Right forelimb (tissue), 1 donor: ENCODE measurements around the gene ALOX15.
A peak's percentile ranks its signal among the peaks of the same experiment; 100 is the strongest.
"Not testable (repeated sequence)": the region's sequence is repeated elsewhere in the genome, so short reads cannot be mapped to it uniquely, and the experiment has no call there.

ENCODE experiments used
- DNase-seq: peaks from one replicate; pipeline ENCODE4 v3.0.0-alpha.2; 2018

ALOX15 gene

DNA sequence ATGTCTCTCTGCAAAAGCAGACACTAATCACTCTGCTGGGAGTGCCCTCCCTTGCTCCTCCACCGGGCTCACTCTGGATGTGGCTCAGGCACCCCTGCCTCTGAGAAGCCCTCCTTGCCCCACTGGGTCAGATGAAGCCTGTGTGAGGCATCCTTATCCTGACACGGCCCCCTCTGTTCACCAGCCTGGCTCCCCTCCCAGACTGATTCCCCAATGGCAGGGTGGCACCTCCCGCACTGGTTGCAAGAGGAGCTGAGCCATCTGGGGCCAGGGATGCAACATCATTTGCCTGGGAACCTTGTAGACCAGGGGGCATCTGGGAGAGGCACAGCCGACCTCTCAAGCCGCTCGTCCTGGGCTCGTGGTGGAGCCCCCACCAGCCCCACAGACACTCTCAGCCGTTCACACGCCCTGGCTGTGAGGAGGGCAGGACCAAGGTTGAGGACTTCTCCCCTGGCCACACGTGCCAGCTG lies 50.5 kb downstream of the ALOX15 start:
- DNase-seq: no peak

- DNase-seq: not testable (repeated sequence)
Measured at GRCh38 chr17:4590042-4590441, 51.4 kb downstream of the ALOX15 start.

GRCh38 chr17:4588898-4589625 lies 52.4 kb downstream of the ALOX15 start:
- DNase-seq: no peak

DNA sequence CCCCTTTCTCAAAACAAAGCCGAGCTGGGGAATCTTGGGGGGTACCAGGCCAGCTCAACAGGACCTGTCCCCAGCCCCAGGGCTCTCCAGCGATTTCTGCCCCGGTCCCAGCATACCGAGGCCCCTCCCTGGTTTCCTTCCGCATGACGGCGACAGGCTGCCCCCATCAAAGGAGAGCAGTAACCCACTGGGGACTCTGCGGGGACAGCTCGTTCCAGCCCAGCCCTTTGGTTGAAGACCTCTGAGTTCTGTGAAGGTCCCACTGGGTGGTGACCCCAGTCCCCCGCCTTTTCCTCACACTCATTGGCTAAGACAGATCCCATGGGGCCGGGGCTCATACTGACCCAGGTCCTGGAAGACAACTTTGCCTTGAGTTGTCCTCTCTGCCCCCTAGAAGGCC lies 53.1 kb downstream of the ALOX15 start:
- DNase-seq: no peak

DNA sequence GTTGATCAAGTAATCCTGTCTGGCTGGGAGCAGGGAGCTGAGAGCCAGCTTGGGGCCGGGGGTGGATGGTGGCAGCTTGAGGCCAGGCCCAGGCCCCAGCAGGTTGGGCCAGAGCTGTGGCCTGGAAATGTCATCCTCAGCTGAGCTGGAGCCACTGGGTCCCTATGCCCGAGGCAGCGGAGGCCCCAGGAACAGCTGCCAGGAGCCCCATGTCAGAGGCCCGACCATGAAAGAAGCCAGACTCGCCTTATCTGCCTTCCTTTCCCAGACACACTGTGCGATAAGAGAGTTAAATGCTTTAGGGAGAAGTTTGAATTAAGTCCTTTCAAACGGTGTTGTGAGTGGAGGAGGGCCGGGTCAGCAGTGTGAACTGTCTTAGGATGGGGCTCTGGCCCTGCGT lies 53.7 kb downstream of the ALOX15 start:
- DNase-seq: no peak

DNA sequence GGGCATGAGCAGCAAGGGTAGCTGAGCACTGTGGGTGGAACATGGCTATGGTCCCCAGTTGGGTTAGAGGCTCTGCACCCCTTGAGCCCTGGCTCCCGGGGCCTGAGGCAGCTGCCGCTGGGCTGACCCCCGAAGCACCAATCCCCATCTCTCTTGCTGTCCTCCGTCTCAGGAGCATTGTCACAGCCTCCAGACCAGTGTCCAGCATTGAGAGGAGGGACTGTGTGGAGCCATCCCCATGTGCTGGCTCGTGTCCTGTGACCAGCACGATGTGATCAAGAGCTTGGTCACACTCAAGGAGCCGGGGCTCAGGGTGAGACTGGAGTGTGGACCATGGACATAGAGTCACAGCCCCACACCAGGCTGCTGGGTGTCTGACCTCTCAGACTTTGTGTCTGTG lies 54.3 kb downstream of the ALOX15 start:
- DNase-seq: no peak

DNA sequence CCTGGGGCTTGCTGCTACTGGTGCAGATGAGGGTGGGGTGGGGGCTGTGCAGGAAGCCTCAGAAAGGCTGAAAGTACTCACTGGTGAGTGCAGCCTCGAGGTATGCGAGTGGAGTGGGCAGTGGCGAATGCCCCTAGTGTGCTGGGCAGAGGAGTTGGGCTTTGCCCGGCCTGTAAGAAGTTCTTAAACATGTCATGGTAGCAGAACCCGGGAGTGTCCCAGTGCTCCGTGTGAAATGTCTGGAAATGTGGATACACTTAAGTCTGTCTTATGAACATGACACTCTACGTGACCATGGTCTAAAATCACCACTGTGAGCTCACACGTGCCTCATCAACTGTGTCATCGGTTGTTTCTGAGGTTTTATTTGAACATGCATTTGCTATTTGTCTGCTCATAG lies 55.4 kb downstream of the ALOX15 start:
- DNase-seq: no peak

DNA sequence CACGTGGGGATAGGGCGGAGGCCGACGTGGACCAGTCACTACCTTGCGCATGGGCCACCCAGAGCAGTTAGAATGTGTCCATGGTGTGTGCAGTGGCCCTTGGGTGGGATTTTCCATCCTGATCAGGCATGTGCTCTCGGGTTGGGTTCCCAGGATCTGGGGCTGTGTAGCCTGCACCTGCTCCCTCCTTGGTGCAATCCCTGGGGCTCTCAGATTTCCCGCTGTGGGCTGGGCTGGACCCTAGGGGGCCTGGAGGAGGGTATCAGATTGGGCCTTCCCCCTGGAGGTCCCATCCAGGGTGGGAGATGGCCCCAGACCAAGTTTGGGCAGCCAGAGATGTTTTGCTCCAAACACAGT lies 55.9 kb downstream of the ALOX15 start:
- DNase-seq: no peak

GRCh38 chr17:4584917-4585637 lies 56.4 kb downstream of the ALOX15 start:
- DNase-seq: no peak

DNA sequence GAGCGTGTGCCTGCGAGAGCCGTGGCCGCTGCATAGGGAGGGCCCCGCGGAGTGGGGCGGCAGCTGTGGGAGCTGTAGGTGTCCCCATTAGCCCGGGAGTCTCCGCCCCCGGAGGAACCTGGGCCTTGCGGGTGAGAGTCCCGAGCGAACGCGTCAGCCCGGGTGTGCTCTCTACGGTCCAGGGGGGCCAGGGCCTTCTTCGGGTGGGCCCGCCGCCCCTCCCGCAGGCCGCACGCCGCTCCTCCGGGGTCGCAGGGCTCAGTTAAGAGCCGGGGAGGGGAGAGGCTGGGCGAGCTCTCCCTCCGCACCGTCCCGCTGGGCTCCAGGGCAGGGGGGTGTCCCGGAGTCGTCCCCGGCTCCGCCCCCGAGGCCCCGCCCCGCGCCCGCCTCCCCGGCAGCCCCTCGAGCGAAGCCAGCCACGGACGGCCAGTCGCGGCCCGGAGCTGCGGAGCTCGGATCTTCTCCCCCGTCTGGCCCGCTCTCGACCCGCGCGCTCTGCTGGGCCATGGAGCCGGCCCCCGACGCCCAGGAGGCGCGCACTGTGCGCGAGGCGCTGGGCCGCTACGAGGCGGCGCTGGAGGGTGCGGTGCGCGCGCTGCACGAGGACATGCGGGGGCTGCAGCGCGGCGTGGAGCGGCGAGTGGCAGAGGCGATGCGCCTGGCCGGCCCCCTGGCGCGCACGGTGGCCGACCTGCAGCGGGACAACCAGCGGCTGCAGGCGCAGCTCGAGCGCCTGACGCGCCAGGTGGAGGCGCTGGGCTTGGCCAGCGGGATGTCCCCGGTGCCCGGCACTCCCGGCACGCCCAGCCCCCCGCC lies 57.2 kb downstream of the ALOX15 start, which contains the start of gene SMTNL2:
TSS of gene SMTNL2 (plus strand) at position 429 of the 816 bp plus-strand sequence. CDS start at position 506, 77 bp downstream.
- DNase-seq: peak; percentile 64

DNA sequence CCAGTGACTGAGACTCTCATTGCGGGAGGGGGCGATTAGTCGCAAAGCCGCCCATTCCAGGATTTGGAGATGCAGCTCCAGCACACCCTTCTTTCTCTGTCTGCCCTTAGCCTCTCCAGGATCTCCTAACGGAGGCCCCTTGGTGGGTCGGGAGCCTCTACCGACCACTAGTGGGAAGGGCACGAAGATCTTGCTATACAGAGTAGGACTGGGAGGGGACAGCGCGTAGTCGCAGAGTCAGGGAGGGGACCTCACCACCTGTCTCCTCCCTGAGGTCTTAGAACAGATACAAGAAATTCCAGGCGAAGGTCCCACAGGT lies 57.7 kb downstream of the ALOX15 start:
- DNase-seq: no peak

GRCh38 chr17:4583206-4583605 lies 58.3 kb downstream of the ALOX15 start:
- DNase-seq: no peak

DNA sequence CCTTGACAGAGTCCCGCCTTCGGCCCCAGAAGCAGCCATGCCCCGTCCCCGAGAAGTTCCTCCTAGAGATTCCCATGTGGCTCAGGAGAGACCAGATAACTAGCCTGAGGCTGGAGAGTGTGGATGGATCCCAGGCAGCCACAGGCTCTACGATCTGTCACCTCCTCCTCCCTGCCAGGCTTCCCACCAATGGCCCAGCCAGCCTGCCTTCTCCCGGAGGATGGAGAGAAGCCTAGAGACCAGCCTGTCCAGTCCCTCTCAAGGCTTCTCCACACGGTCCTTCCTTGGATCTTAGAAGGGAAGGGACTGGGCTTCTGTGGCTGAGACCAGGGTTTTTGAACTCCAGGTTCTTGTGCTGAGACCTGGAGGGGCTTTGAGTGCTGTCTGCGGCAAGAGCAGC lies 58.8 kb downstream of the ALOX15 start:
- no peak for DNase-seq

GRCh38 chr17:4582101-4582501 lies 59.4 kb downstream of the ALOX15 start:
- no peak for DNase-seq
